ENCODE measurements around the gene HIVEP3. TPM values are rescaled to one million over a fixed set of nuclear protein-coding genes. Genes with fewer than 3 reads are reported as not detected.
A peak's percentile ranks its signal among the peaks of the same experiment; 100 is the strongest.

Gene HIVEP3
- total and polyA plus RNA-seq, 5 donors: 6.3 to 7.9 (median 7.2) TPM

- H3K27ac ChIP-seq (ENCODE audit: low read length): no peak overlapping the region
- no peak overlapping the region for H3K4me3 ChIP-seq (ENCODE audit: low read length)
- ATAC-seq: no peak
- no peak for DNase-seq
- H3K4me1 ChIP-seq (ENCODE audit: control insufficient read depth, insufficient read depth, low read length): peaks cover 16% of the 10 kb centered on the region
- no peaks in the 10 kb centered on the region for H3K27me3 ChIP-seq (ENCODE audit: control insufficient read depth, insufficient read depth)
- intact Hi-C loops (cut with DNase I): no loop called here
- no peaks in the 10 kb centered on the region for H3K9me3 ChIP-seq (ENCODE audit: control insufficient read depth, low read length)
- WGBS: 83% methylated on average over 5 of the region's 5 CpGs
These were observed 301.4 kb downstream of the HIVEP3 start for GRCh38 chr1:41617336-41617735.

- intact Hi-C loops (cut with DNase I): no loop called here
- Histone ChIP-seq H3K4me1 (ENCODE audit: control insufficient read depth, insufficient read depth, low read length) (peaks cover 16% of the 10 kb centered on the region), H3K4me3 (ENCODE audit: low read length) (no peak overlapping the region), H3K27me3 (ENCODE audit: control insufficient read depth, insufficient read depth) (no peaks in the 10 kb centered on the region), H3K27ac (ENCODE audit: low read length) (no peak overlapping the region), H3K9me3 (ENCODE audit: control insufficient read depth, low read length) (no peaks in the 10 kb centered on the region)
- 86% methylated on average over 2 of the region's 2 CpGs for WGBS
- ATAC-seq (no peak), DNase-seq (no peak)
These were observed 302.2 kb downstream of the HIVEP3 start for GRCh38 chr1:41616563-41616962.

GRCh38 chr1:41615981-41616380, 302.7 kb downstream of the HIVEP3 start:
- Histone ChIP-seq H3K27ac (ENCODE audit: low read length) (no peak overlapping the region), H3K9me3 (ENCODE audit: control insufficient read depth, low read length) (no peaks in the 10 kb centered on the region), H3K4me1 (ENCODE audit: control insufficient read depth, insufficient read depth, low read length) (peaks cover 16% of the 10 kb centered on the region), H3K27me3 (ENCODE audit: control insufficient read depth, insufficient read depth) (no peaks in the 10 kb centered on the region), H3K4me3 (ENCODE audit: low read length) (no peak overlapping the region)
- intact Hi-C loops (cut with DNase I): no loop called here
- DNase-seq: no peak
- WGBS: 97% methylated on average over 2 of the region's 2 CpGs
- ATAC-seq: no peak

GRCh38 chr1:41615316-41615715, 303.4 kb downstream of the HIVEP3 start:
- no peak overlapping the region for H3K4me3 ChIP-seq (ENCODE audit: low read length)
- H3K9me3 ChIP-seq (ENCODE audit: control insufficient read depth, low read length): no peaks in the 10 kb centered on the region
- no peaks in the 10 kb centered on the region for H3K27me3 ChIP-seq (ENCODE audit: control insufficient read depth, insufficient read depth)
- DNase-seq (no peak), ATAC-seq (no peak)
- H3K4me1 ChIP-seq (ENCODE audit: control insufficient read depth, insufficient read depth, low read length): peaks cover 16% of the 10 kb centered on the region
- no peak overlapping the region for H3K27ac ChIP-seq (ENCODE audit: low read length)
- intact Hi-C loops (cut with DNase I): no loop called here
- WGBS: 94% methylated on average over 8 of the region's 8 CpGs

- H3K9me3 ChIP-seq (ENCODE audit: control insufficient read depth, low read length): no peaks in the 10 kb centered on the region
- H3K27ac ChIP-seq (ENCODE audit: low read length): no peak overlapping the region
- DNase-seq (no peak), ATAC-seq (no peak)
- no peak overlapping the region for H3K4me3 ChIP-seq (ENCODE audit: low read length)
- 82% methylated on average over 6 of the region's 6 CpGs for WGBS
- intact Hi-C loops (cut with DNase I): no loop called here
- H3K27me3 ChIP-seq (ENCODE audit: control insufficient read depth, insufficient read depth): no peaks in the 10 kb centered on the region
- peaks cover 16% of the 10 kb centered on the region for H3K4me1 ChIP-seq (ENCODE audit: control insufficient read depth, insufficient read depth, low read length)
These were observed 303.9 kb downstream of the HIVEP3 start for GRCh38 chr1:41614818-41615217.

GRCh38 chr1:41613689-41614574, 304.8 kb downstream of the HIVEP3 start:
- Histone ChIP-seq H3K9me3 (ENCODE audit: control insufficient read depth, low read length) (no peaks in the 10 kb centered on the region), H3K4me1 (ENCODE audit: control insufficient read depth, insufficient read depth, low read length) (peaks cover 16% of the 10 kb centered on the region), H3K4me3 (ENCODE audit: low read length) (no peak overlapping the region), H3K27me3 (ENCODE audit: control insufficient read depth, insufficient read depth) (no peaks in the 10 kb centered on the region), H3K27ac (ENCODE audit: low read length) (no peak overlapping the region)
- WGBS: 85% methylated on average over 10 of the region's 10 CpGs
- intact Hi-C loops (cut with DNase I): no loop called here
- ATAC-seq (no peak), DNase-seq (no peak)

GRCh38 chr1:41612953-41613352, 305.8 kb downstream of the HIVEP3 start:
- H3K4me1 ChIP-seq (ENCODE audit: control insufficient read depth, insufficient read depth, low read length): peaks cover 11% of the 10 kb centered on the region
- 80% methylated on average over 9 of the region's 9 CpGs for WGBS
- DNase-seq (peak; percentile 54 to 70 (median 68)), ATAC-seq (peak; percentile 48 to 66)
- no peaks in the 10 kb centered on the region for H3K9me3 ChIP-seq (ENCODE audit: control insufficient read depth, low read length)
- no peak overlapping the region for H3K27ac ChIP-seq (ENCODE audit: low read length)
- H3K4me3 ChIP-seq (ENCODE audit: low read length): no peak overlapping the region
- intact Hi-C loops (cut with DNase I): no loop called here
- H3K27me3 ChIP-seq (ENCODE audit: control insufficient read depth, insufficient read depth): no peaks in the 10 kb centered on the region

- ATAC-seq (no peak), DNase-seq (no peak)
- intact Hi-C loops (cut with DNase I): no loop called here
- 91% methylated on average over 6 of the region's 6 CpGs for WGBS
- Histone ChIP-seq H3K4me1 (ENCODE audit: control insufficient read depth, insufficient read depth, low read length) (peaks cover 8% of the 10 kb centered on the region), H3K27ac (ENCODE audit: low read length) (no peak overlapping the region), H3K27me3 (ENCODE audit: control insufficient read depth, insufficient read depth) (no peaks in the 10 kb centered on the region), H3K9me3 (ENCODE audit: control insufficient read depth, low read length) (no peaks in the 10 kb centered on the region), H3K4me3 (ENCODE audit: low read length) (no peak overlapping the region)
These were observed 306.7 kb downstream of the HIVEP3 start for GRCh38 chr1:41611932-41612450.

- Histone ChIP-seq H3K4me1 (ENCODE audit: control insufficient read depth, insufficient read depth, low read length) (peaks cover 8% of the 10 kb centered on the region), H3K27me3 (ENCODE audit: control insufficient read depth, insufficient read depth) (no peaks in the 10 kb centered on the region), H3K4me3 (ENCODE audit: low read length) (no peak overlapping the region), H3K27ac (ENCODE audit: low read length) (no peak overlapping the region), H3K9me3 (ENCODE audit: control insufficient read depth, low read length) (no peaks in the 10 kb centered on the region)
- no peak for ATAC-seq
- no peak for DNase-seq
- intact Hi-C loops (cut with DNase I): no loop called here
- 92% methylated on average over 17 of the region's 17 CpGs for WGBS
These were observed 307.4 kb downstream of the HIVEP3 start for GRCh38 chr1:41611068-41611931.

- no peak for ATAC-seq
- 97% methylated on average over 4 of the region's 4 CpGs for WGBS
- Histone ChIP-seq H3K4me1 (ENCODE audit: control insufficient read depth, insufficient read depth, low read length) (peaks cover 8% of the 10 kb centered on the region), H3K27me3 (ENCODE audit: control insufficient read depth, insufficient read depth) (no peaks in the 10 kb centered on the region), H3K4me3 (ENCODE audit: low read length) (no peak overlapping the region), H3K27ac (ENCODE audit: low read length) (no peak overlapping the region), H3K9me3 (ENCODE audit: control insufficient read depth, low read length) (no peaks in the 10 kb centered on the region)
- intact Hi-C loops (cut with DNase I): no loop called here
- DNase-seq: no peak
These were observed 308.4 kb downstream of the HIVEP3 start for GRCh38 chr1:41610361-41610760.

Measured in right cardiac atrium (tissue), 5 donors.